ENCODE measurements around the gene H2BK1. TPM values are rescaled to one million over a fixed set of nuclear protein-coding genes. Genes with fewer than 3 reads are reported as not detected.

The H2BK1 gene
- total and polyA plus RNA-seq, 2 donors, result 0.25 TPM; not detected in 1

GRCh38 chr7:151179946-151180345 is 30.3 kb downstream of the H2BK1 start:
- Histone ChIP-seq H3K4me1 (ENCODE audit: control insufficient read depth in 2 of 2, insufficient read depth in 2 of 2, low read length in 2 of 2) (no peaks in the 10 kb centered on the region), H3K36me3 (ENCODE audit: control insufficient read depth in 2 of 2, insufficient read depth in 2 of 2, low read length in 1 of 2) (no peaks in the 10 kb centered on the region), H3K27ac (ENCODE audit: low read depth in 1 of 2, low read length in 1 of 2) (no peak overlapping the region), H3K9me3 (ENCODE audit: control insufficient read depth in 2 of 2, insufficient read depth in 1 of 2, low read length in 1 of 2) (peaks cover 0 to 5% of the 10 kb centered on the region in 2 donors), H3K4me3 (ENCODE audit: low read length in 2 of 2) (no peak overlapping the region), H3K27me3 (ENCODE audit: control insufficient read depth in 2 of 2, insufficient read depth in 1 of 2, low read length in 1 of 2) (peaks cover 4 to 37% of the 10 kb centered on the region in 2 donors)
- 91% methylated on average over 4 of the region's 4 CpGs for WGBS
- DNase-seq (ENCODE audit: low read depth in 6 of 9, low spot score in 9 of 9), result no peak

DNA sequence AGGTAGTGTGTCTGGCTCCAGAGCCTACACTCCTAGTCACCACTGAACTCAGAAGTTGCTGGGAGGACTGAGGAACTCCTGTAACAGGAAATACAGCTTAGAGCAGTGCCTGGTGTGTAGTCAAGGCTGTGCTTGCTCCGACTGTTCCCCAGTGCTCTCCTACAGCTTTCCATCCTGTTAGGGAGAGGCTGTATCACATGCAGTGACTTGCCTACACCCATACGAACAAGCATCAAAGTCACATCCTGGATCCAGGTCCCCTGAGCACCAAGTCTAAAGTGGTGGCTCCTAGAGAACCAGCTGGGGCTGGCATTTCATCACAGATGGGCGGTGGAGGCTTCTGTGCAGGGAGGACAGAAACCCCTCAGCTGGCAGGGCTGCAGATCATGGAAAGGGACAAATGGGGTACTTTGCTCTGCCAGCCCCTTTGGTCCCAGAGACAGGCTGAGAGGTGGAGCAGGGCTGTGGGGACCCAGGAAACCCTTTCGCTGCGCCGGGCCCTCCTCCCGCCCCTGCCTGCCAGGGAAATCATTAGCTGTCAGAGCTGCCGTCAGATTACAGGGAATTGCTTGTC is 30.9 kb downstream of the H2BK1 start:
- WGBS, result 94% methylated on average over 8 of the region's 8 CpGs
- DNase-seq (ENCODE audit: low read depth in 6 of 9, low spot score in 9 of 9), result no peak
- H3K27ac ChIP-seq (ENCODE audit: low read depth in 1 of 2, low read length in 1 of 2), result no peak overlapping the region
- no peak overlapping the region for H3K4me3 ChIP-seq (ENCODE audit: low read length in 2 of 2)
- H3K27me3 ChIP-seq (ENCODE audit: control insufficient read depth in 2 of 2, insufficient read depth in 1 of 2, low read length in 1 of 2), result peaks cover 4 to 43% of the 10 kb centered on the region in 2 donors
- no peaks in the 10 kb centered on the region for H3K36me3 ChIP-seq (ENCODE audit: control insufficient read depth in 2 of 2, insufficient read depth in 2 of 2, low read length in 1 of 2)
- H3K9me3 ChIP-seq (ENCODE audit: control insufficient read depth in 2 of 2, insufficient read depth in 1 of 2, low read length in 1 of 2), result peaks cover 2 to 10% of the 10 kb centered on the region in 2 donors
- no peaks in the 10 kb centered on the region for H3K4me1 ChIP-seq (ENCODE audit: control insufficient read depth in 2 of 2, insufficient read depth in 2 of 2, low read length in 2 of 2)

DNA sequence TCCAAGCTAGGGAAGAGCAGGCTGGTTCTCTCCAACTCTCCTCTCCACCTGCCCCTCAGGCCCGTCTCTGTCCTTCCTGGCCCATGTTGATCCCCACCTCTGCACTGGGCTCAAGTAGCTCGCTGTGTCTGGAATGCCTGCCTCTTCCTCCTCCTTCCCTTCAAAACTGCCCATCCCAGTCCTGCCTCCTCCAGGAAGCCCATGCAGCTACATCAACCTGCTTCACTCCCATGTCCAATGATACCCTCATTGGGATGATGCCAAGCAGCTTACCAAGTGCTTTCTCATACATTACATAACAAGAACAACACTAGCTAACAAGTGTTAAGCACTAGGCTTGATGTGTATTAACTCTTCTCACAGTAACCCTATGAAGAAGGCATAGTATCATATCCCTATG is 31.5 kb downstream of the H2BK1 start:
- peaks cover 4 to 46% of the 10 kb centered on the region in 2 donors for H3K27me3 ChIP-seq (ENCODE audit: control insufficient read depth in 2 of 2, insufficient read depth in 1 of 2, low read length in 1 of 2)
- no peak overlapping the region for H3K27ac ChIP-seq (ENCODE audit: low read depth in 1 of 2, low read length in 1 of 2)
- H3K4me1 ChIP-seq (ENCODE audit: control insufficient read depth in 2 of 2, insufficient read depth in 2 of 2, low read length in 2 of 2), result no peaks in the 10 kb centered on the region
- H3K4me3 ChIP-seq (ENCODE audit: low read length in 2 of 2), result no peak overlapping the region
- DNase-seq (ENCODE audit: low read depth in 6 of 9, low spot score in 9 of 9), result no peak
- H3K9me3 ChIP-seq (ENCODE audit: control insufficient read depth in 2 of 2, insufficient read depth in 1 of 2, low read length in 1 of 2), result peaks cover 2 to 16% of the 10 kb centered on the region in 2 donors
- 91% methylated on average over 2 of the region's 2 CpGs for WGBS
- no peaks in the 10 kb centered on the region for H3K36me3 ChIP-seq (ENCODE audit: control insufficient read depth in 2 of 2, insufficient read depth in 2 of 2, low read length in 1 of 2)

DNA sequence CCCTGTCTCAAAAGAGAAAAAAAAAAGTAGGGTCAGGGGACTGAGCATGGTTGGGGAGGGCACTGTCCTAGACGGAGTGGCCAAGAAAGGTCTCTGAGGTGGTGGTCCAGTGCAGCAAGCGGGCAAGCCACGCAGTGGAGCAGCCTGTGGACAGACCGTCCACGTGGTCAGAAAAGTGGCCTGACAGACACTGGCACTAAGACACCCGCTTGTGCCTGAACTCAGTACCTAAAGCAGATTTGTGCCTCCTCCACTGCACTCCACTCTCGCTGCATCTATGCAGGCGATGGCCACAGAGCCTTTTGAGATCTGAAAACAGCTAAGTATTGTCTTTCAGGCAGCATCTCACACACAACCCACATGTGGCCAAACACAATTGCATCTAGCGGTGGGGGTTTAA is 32.1 kb downstream of the H2BK1 start:
- Histone ChIP-seq H3K4me3 (ENCODE audit: low read length in 2 of 2) (no peak overlapping the region), H3K27me3 (ENCODE audit: control insufficient read depth in 2 of 2, insufficient read depth in 1 of 2, low read length in 1 of 2) (peaks cover 4 to 52% of the 10 kb centered on the region in 2 donors), H3K4me1 (ENCODE audit: control insufficient read depth in 2 of 2, insufficient read depth in 2 of 2, low read length in 2 of 2) (no peaks in the 10 kb centered on the region), H3K36me3 (ENCODE audit: control insufficient read depth in 2 of 2, insufficient read depth in 2 of 2, low read length in 1 of 2) (no peaks in the 10 kb centered on the region), H3K27ac (ENCODE audit: low read depth in 1 of 2, low read length in 1 of 2) (no peak overlapping the region), H3K9me3 (ENCODE audit: control insufficient read depth in 2 of 2, insufficient read depth in 1 of 2, low read length in 1 of 2) (peaks cover 4 to 22% of the 10 kb centered on the region in 2 donors)
- WGBS, result 94% methylated on average over 9 of the region's 9 CpGs
- no peak for DNase-seq (ENCODE audit: low read depth in 6 of 9, low spot score in 9 of 9)

DNA sequence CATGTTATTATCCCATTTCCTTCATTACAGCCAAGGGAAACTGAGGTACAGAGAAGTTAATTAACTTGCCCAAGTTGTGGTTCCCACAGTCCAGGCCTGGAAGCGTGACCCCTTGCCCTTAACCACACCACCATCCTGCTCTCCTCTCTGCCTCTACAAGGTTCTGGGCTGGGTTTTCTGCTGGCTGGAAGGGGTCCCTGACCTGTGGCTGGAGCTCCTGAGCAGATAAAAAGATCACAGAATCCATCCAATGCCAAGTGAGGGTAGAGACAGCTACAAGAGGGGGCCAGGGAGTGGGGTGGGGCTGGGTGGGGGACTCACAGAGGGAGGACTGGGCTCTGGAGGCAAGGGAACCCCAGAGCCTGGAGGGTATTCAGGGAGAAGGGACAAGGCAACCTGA is 33.0 kb downstream of the H2BK1 start:
- Histone ChIP-seq H3K36me3 (ENCODE audit: control insufficient read depth in 2 of 2, insufficient read depth in 2 of 2, low read length in 1 of 2) (no peaks in the 10 kb centered on the region), H3K27me3 (ENCODE audit: control insufficient read depth in 2 of 2, insufficient read depth in 1 of 2, low read length in 1 of 2) (peaks cover 5 to 61% of the 10 kb centered on the region in 2 donors), H3K27ac (ENCODE audit: low read depth in 1 of 2, low read length in 1 of 2) (no peak overlapping the region), H3K4me3 (ENCODE audit: low read length in 2 of 2) (no peak overlapping the region), H3K9me3 (ENCODE audit: control insufficient read depth in 2 of 2, insufficient read depth in 1 of 2, low read length in 1 of 2) (peaks cover 4 to 31% of the 10 kb centered on the region in 2 donors), H3K4me1 (ENCODE audit: control insufficient read depth in 2 of 2, insufficient read depth in 2 of 2, low read length in 2 of 2) (no peaks in the 10 kb centered on the region)
- no peak for DNase-seq (ENCODE audit: low read depth in 6 of 9, low spot score in 9 of 9)
- 93% methylated on average over 1 of the region's 1 CpG for WGBS

GRCh38 chr7:151176401-151176800 is 33.9 kb downstream of the H2BK1 start:
- WGBS, result 93% methylated on average over 9 of the region's 9 CpGs

DNA sequence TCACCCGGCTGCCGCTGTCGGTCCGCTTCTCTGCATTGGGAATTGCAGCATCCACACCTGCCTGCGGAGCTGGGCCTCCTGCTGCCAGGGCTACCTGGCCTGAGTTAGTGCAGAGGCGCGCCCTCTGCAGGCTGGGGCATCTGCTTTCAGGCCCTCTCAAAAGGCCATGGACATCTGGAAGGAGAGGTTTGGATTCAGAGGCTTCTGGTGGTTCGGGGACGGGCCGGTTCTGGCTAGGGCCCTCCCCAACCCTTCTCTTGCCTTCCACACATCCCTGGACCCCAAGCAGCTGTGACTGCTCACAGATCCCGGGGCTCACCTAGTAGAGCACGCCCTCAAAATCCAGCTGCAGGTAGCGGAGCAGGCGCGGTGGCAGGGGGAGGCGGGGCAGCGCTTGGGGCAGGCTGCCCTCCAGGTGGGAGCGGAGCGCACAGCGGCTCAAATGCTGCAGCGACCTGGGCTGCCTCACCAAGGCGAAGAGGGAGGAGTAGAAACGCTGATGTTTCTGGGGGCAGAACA is 34.4 kb downstream of the H2BK1 start:
- Histone ChIP-seq H3K9me3 (ENCODE audit: control insufficient read depth in 2 of 2, insufficient read depth in 1 of 2, low read length in 1 of 2) (peaks cover 4 to 32% of the 10 kb centered on the region in 2 donors), H3K27ac (ENCODE audit: low read depth in 1 of 2, low read length in 1 of 2) (no peak overlapping the region), H3K4me1 (ENCODE audit: control insufficient read depth in 2 of 2, insufficient read depth in 2 of 2, low read length in 2 of 2) (no peaks in the 10 kb centered on the region), H3K27me3 (ENCODE audit: control insufficient read depth in 2 of 2, insufficient read depth in 1 of 2, low read length in 1 of 2) (peaks cover 7 to 74% of the 10 kb centered on the region in 2 donors), H3K36me3 (ENCODE audit: control insufficient read depth in 2 of 2, insufficient read depth in 2 of 2, low read length in 1 of 2) (no peaks in the 10 kb centered on the region), H3K4me3 (ENCODE audit: low read length in 2 of 2) (no peak overlapping the region)
- 90% methylated on average over 23 of the region's 23 CpGs for WGBS
- DNase-seq (ENCODE audit: low read depth in 6 of 9, low spot score in 9 of 9), result no peak

More at GRCh38 chr7:151176401-151176800, 33.9 kb downstream of the H2BK1 start:
- no peaks in the 10 kb centered on the region for H3K36me3 ChIP-seq (ENCODE audit: control insufficient read depth in 2 of 2, insufficient read depth in 2 of 2, low read length in 1 of 2)
- H3K27ac ChIP-seq (ENCODE audit: low read depth in 1 of 2, low read length in 1 of 2), result no peak overlapping the region
- DNase-seq (ENCODE audit: low read depth in 6 of 9, low spot score in 9 of 9), result no peak
- no peak overlapping the region for H3K4me3 ChIP-seq (ENCODE audit: low read length in 2 of 2)
- H3K9me3 ChIP-seq (ENCODE audit: control insufficient read depth in 2 of 2, insufficient read depth in 1 of 2, low read length in 1 of 2), result peaks cover 4 to 32% of the 10 kb centered on the region in 2 donors
- H3K4me1 ChIP-seq (ENCODE audit: control insufficient read depth in 2 of 2, insufficient read depth in 2 of 2, low read length in 2 of 2), result no peaks in the 10 kb centered on the region
- peaks cover 7 to 69% of the 10 kb centered on the region in 2 donors for H3K27me3 ChIP-seq (ENCODE audit: control insufficient read depth in 2 of 2, insufficient read depth in 1 of 2, low read length in 1 of 2)

DNA sequence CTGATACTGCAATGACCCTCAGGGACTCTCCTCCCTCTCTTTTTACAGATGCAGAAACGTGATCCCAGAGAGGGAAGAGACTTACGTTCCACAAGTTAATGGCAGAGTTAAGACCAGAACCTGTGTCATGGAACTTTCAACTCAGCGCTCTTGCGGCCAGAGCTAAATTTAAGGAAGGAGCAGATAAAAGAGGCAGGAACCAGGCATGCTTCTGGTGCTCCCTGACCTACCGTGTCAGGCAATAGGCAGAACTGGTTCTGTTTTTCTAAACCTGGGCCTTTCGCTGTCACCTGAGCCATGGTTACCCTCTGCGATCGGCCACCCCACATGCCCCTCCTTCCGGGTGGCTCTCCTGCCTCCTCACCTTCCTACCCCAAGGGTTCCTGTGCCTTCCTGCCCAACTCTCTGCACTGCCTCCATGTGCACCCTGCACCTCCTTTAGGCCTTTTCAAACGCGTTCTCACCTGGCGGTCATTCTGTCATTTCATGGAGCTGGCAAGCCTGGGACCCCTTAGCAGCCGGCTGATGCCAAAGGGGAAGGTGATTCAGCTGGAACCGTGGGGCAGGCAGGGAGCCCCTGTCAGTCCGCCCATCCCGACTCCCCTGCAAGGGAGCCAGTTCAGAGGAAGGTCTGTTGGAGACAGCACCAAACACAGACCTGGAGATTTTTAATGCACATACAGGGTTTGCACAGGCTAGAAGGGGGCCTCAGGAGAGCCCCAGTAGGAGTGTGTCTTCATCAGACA is 35.1 kb downstream of the H2BK1 start:
- 82% methylated on average over 16 of the region's 16 CpGs for WGBS
- no peaks in the 10 kb centered on the region for H3K4me1 ChIP-seq (ENCODE audit: control insufficient read depth in 2 of 2, insufficient read depth in 2 of 2, low read length in 2 of 2)
- no peak overlapping the region for H3K27ac ChIP-seq (ENCODE audit: low read depth in 1 of 2, low read length in 1 of 2)
- H3K27me3 ChIP-seq (ENCODE audit: control insufficient read depth in 2 of 2, insufficient read depth in 1 of 2, low read length in 1 of 2), result peaks cover 7 to 80% of the 10 kb centered on the region in 2 donors
- no peak for DNase-seq (ENCODE audit: low read depth in 6 of 9, low spot score in 9 of 9)
- no peak overlapping the region for H3K4me3 ChIP-seq (ENCODE audit: low read length in 2 of 2)
- no peaks in the 10 kb centered on the region for H3K36me3 ChIP-seq (ENCODE audit: control insufficient read depth in 2 of 2, insufficient read depth in 2 of 2, low read length in 1 of 2)
- H3K9me3 ChIP-seq (ENCODE audit: control insufficient read depth in 2 of 2, insufficient read depth in 1 of 2, low read length in 1 of 2), result peaks cover 4 to 32% of the 10 kb centered on the region in 2 donors

Measured in thymus (tissue), 11 donors.